OCI-LY1 (cell line): ENCODE results near the gene E2F4.

Experiments
- CTCF ChIP-seq: fragments of 200-600 bp; sonication (generic), shearing (Covaris generic); IDR thresholded peaks from 2 replicates; pipeline ENCODE4 v1.5.1; 2017; ENCODE audit warnings: mild to moderate bottlenecking, antibody characterized with exemption, low read length, moderate library complexity, mixed read lengths
- EZH2 ChIP-seq: fragments of 200-600 bp; sonication (generic), shearing (Covaris generic); IDR thresholded peaks from 2 replicates; pipeline ENCODE4 v1.8.0; 2017; ENCODE audit warnings: borderline replicate concordance, mixed run types, mild to moderate bottlenecking, antibody characterized with exemption, low read length, moderate library complexity, mixed read lengths

GRCh38 chr16:67213197-67214019, 21.5 kb downstream of the E2F4 start:
- no peak for TF ChIP-seq CTCF
- no peak for TF ChIP-seq EZH2
